ENCODE measurements around the gene GFI1B. TPM values are rescaled to one million over a fixed set of nuclear protein-coding genes. Genes with fewer than 3 reads are reported as not detected.

The GFI1B gene
- total RNA-seq, 1 experiment from 2014 or later = 0.77 TPM

DNA sequence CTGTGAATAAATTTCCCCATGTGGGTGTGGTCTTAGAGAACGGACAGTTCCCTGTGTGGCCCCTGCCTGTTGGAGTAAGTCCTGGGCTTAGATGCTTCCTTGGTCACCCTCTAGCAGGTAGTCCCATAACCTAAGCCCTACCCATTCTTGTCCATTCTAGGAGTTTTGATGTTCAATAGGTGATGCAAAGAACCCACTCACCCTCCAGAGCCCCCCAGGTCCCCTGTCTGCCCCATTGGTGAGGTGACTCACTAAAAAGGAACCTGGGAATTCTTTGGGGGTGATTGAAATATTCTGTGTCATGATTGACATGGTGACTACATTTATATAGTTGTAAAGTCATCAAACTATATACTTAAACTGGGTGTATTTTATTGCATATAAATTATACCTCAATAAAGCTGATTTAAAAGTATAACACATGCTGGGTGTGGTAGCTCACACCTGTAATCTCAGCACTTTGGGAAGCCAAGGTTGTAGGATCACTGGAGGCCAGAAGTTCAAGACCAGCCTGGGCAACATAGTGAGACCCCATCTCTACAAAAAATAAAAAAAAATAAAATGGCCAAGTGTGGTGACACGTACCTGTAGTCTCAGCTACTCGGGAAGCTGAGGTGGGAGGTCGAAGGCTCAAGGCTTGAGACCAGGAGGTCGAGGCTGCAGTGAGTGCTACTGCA is 31.6 kb downstream of the GFI1B start (continued):
- TF ChIP-seq, protein P1, sequence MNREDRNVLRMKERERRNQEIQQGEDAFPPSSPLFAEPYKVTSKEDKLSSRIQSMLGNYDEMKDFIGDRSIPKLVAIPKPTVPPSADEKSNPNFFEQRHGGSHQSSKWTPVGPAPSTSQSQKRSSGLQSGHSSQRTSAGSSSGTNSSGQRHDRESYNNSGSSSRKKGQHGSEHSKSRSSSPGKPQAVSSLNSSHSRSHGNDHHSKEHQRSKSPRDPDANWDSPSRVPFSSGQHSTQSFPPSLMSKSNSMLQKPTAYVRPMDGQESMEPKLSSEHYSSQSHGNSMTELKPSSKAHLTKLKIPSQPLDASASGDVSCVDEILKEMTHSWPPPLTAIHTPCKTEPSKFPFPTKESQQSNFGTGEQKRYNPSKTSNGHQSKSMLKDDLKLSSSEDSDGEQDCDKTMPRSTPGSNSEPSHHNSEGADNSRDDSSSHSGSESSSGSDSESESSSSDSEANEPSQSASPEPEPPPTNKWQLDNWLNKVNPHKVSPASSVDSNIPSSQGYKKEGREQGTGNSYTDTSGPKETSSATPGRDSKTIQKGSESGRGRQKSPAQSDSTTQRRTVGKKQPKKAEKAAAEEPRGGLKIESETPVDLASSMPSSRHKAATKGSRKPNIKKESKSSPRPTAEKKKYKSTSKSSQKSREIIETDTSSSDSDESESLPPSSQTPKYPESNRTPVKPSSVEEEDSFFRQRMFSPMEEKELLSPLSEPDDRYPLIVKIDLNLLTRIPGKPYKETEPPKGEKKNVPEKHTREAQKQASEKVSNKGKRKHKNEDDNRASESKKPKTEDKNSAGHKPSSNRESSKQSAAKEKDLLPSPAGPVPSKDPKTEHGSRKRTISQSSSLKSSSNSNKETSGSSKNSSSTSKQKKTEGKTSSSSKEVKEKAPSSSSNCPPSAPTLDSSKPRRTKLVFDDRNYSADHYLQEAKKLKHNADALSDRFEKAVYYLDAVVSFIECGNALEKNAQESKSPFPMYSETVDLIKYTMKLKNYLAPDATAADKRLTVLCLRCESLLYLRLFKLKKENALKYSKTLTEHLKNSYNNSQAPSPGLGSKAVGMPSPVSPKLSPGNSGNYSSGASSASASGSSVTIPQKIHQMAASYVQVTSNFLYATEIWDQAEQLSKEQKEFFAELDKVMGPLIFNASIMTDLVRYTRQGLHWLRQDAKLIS (CRISPR knock-in tag; IDR thresholded peaks at IDR 0.05; ENCODE audit: borderline replicate concordance) = no peak
- TF ChIP-seq EMX1 (CRISPR knock-in tag; IDR thresholded peaks at IDR 0.05) (no peak), PRRX2 (CRISPR knock-in tag; IDR thresholded peaks at IDR 0.05) (no peak), CBFB (CRISPR knock-in tag; IDR thresholded peaks at IDR 0.05; ENCODE audit: low read depth) (no peak), ATF1 (CRISPR knock-in tag; IDR thresholded peaks at IDR 0.05) (no peak), RORB (CRISPR knock-in tag; IDR thresholded peaks at IDR 0.05) (no peak), ZNF423 (CRISPR knock-in tag; IDR thresholded peaks at IDR 0.05) (no peak)

DNA sequence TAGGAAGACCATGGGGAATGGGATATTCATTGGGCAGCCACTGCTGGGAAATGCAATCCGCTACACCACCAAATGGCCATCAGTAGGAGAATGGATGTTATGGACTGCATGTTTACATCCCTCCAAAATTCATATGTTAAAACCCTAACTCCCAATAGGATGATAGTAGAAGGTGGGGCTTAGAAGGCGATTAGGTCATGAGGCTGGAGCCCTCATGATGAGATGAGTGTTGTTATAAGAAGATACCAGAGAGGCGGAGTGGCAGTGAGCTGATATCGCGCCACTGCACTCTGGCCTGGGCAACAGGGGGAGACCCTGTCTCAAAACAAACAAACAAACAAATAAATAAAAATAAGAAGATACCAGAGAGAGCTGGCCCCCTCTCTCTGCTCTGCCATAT is 36.2 kb downstream of the GFI1B start:
- ATAC-seq = no peak
- Mint-ChIP-seq H3K27ac (no peak overlapping the region), H3K4me1 (no peaks in the 10 kb centered on the region), H3K36me3 (no peaks in the 10 kb centered on the region), H3K9me3 (peaks cover 20% of the 10 kb centered on the region), H3K4me3 (no peak overlapping the region), H3K27me3 (ENCODE audit: low read depth) (peaks cover 57% of the 10 kb centered on the region)
- DNase-seq (ENCODE audit: low spot score) = no peak
- TF ChIP-seq ZNF416 (CRISPR knock-in tag; IDR thresholded peaks at IDR 0.05) = no peak
- TF ChIP-seq, protein P2, sequence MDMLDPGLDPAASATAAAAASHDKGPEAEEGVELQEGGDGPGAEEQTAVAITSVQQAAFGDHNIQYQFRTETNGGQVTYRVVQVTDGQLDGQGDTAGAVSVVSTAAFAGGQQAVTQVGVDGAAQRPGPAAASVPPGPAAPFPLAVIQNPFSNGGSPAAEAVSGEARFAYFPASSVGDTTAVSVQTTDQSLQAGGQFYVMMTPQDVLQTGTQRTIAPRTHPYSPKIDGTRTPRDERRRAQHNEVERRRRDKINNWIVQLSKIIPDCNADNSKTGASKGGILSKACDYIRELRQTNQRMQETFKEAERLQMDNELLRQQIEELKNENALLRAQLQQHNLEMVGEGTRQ (CRISPR knock-in tag; IDR thresholded peaks at IDR 0.05) = no peak
- ChIA-PET CTCF (interaction anchor here (4.5 kb wide), 1 partner anchor 9 kb away, joined by 41 read pairs; no protein-coding TSS in a partner anchor), POLR2A (no interaction called here)

GRCh38 chr9:133023117-133023890 is 44.8 kb downstream of the GFI1B start:
- ATAC-seq = peak; percentile 18; the same call in 1 of the 2 replicates
- Mint-ChIP-seq H3K27me3 (ENCODE audit: low read depth) (peaks cover 27% of the 10 kb centered on the region), H3K9me3 (0 out of 2 replicates have a peak, but pooled peaks cover 6% of the 10 kb centered on the region), H3K4me1 (peaks cover 13% of the 10 kb centered on the region), H3K4me3 (no peak overlapping the region), H3K36me3 (no peaks in the 10 kb centered on the region), H3K27ac (no peak overlapping the region)
- TF ChIP-seq RORB (CRISPR knock-in tag; IDR thresholded peaks at IDR 0.05) (no peak), SOX15 (CRISPR knock-in tag; IDR thresholded peaks at IDR 0.05) (no peak), ZNF532 (CRISPR knock-in tag; IDR thresholded peaks at IDR 0.05; ENCODE audit: borderline replicate concordance) (no peak), ATF2 (CRISPR knock-in tag; IDR thresholded peaks at IDR 0.05; ENCODE audit: borderline replicate concordance, low read depth) (no peak), ATF3 (CRISPR knock-in tag; conservative IDR thresholded peaks at IDR 0.05) (no peak), NFE2L1 (CRISPR knock-in tag; IDR thresholded peaks at IDR 0.05) (no peak), GRHL2 (CRISPR knock-in tag; IDR thresholded peaks at IDR 0.05; ENCODE audit: insufficient replicate concordance, severe bottlenecking) (no peak), KAT7 (CRISPR knock-in tag; IDR thresholded peaks at IDR 0.05; ENCODE audit: borderline replicate concordance) (no peak), NFYB (CRISPR knock-in tag; conservative IDR thresholded peaks at IDR 0.05; ENCODE audit: low read depth) (no peak), TCF7 (CRISPR knock-in tag; IDR thresholded peaks at IDR 0.05; ENCODE audit: low read depth) (no peak)
- peak; percentile 47 for DNase-seq (ENCODE audit: low spot score)
- ChIA-PET POLR2A (no interaction called here), CTCF (interaction anchor here (0.7 to 4.6 kb wide), 20 partner anchors 9 to 216 kb away, joined by 3 to 63 read pairs (median 6); partner anchors contain the start of genes GFI1B, GTF3C5 and TSC1)

Measured in WTC11 (cell line).